Measurements from ENCODE around the gene MCF2L2. TPM values are rescaled to one million over a fixed set of nuclear protein-coding genes. Genes with fewer than 3 reads are reported as not detected.

The MCF2L2 gene
- total RNA-seq, 4 donors from 2014 or later, result 0.61 to 2.9 (median 1.3) TPM

DNA sequence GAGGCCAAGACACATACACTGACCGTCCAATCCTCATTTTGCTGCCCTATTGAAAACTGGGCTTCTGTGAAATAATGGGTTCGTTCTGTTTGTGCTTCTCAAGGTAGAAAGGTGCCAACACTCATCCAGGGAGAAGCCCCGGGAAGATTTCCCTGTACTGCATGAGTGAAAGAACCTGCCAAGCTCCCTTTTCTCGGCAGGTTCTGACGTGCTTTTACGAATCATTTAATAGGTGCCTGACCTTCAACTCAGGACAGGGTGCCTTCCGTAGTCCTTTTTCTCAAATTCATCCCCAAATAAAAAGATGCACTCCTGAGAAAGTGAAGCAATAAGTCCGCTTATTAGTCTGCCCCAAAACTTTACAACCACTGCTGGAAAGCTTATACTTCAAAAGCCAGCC is 111.1 kb downstream of the MCF2L2 start:
- H3K4me1 ChIP-seq, result peaks cover 0 to 21% (median 2%) of the 10 kb centered on the region in 3 donors
- H3K9me3 ChIP-seq, result no peaks in the 10 kb centered on the region
- no peak for TF ChIP-seq POLR2A (IDR thresholded peaks at IDR 0.05)
- TF ChIP-seq, protein P1, sequence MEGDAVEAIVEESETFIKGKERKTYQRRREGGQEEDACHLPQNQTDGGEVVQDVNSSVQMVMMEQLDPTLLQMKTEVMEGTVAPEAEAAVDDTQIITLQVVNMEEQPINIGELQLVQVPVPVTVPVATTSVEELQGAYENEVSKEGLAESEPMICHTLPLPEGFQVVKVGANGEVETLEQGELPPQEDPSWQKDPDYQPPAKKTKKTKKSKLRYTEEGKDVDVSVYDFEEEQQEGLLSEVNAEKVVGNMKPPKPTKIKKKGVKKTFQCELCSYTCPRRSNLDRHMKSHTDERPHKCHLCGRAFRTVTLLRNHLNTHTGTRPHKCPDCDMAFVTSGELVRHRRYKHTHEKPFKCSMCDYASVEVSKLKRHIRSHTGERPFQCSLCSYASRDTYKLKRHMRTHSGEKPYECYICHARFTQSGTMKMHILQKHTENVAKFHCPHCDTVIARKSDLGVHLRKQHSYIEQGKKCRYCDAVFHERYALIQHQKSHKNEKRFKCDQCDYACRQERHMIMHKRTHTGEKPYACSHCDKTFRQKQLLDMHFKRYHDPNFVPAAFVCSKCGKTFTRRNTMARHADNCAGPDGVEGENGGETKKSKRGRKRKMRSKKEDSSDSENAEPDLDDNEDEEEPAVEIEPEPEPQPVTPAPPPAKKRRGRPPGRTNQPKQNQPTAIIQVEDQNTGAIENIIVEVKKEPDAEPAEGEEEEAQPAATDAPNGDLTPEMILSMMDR (IDR thresholded peaks at IDR 0.05), result no peak
- H3K27ac ChIP-seq, result peak overlapping the region; percentile 18 to 77 (median 58)
- H3K4me3 ChIP-seq, result no peak overlapping the region
- WGBS, 2 donors, result 50 to 61% methylated on average over 8 of the region's 8 CpGs
- intact Hi-C loops (cut with DNase I), result no loop called here
- no peaks in the 10 kb centered on the region for H3K36me3 ChIP-seq
- no peak for DNase-seq
- no peaks in the 10 kb centered on the region for H3K27me3 ChIP-seq

DNA sequence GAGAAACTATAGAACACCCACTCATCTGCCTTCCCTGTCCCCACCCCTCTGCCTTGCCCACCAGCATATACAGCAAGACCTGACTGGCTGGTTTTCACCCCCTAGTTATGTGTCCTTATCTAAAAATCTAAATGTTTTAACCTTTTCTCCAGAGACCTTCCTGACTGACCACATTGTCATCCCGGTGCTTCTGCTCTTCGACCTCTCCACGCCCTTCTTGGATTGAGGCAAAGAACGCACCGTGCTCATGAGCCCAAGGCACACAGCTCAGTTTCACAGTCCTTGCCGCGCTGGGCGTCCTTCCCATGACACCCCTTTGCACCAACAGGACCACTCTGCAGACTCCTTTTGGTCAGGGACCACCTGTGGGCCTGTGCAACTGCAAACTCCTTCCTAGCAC is 112.7 kb downstream of the MCF2L2 start:
- intact Hi-C loops (cut with DNase I), result no loop called here
- Histone ChIP-seq H3K4me3 (no peak overlapping the region), H3K27ac (peak overlapping the region in 1 of 4 donors; percentile 77), H3K4me1 (peaks cover 0 to 21% (median 2%) of the 10 kb centered on the region in 3 donors), H3K27me3 (no peaks in the 10 kb centered on the region), H3K9me3 (no peaks in the 10 kb centered on the region), H3K36me3 (no peaks in the 10 kb centered on the region)
- WGBS, 2 donors, result 94 to 95% methylated on average over 8 of the region's 8 CpGs
- DNase-seq, result no peak
- TF ChIP-seq, protein P1 (IDR thresholded peaks at IDR 0.05), result no peak
- no peak for TF ChIP-seq POLR2A (IDR thresholded peaks at IDR 0.05)

DNA sequence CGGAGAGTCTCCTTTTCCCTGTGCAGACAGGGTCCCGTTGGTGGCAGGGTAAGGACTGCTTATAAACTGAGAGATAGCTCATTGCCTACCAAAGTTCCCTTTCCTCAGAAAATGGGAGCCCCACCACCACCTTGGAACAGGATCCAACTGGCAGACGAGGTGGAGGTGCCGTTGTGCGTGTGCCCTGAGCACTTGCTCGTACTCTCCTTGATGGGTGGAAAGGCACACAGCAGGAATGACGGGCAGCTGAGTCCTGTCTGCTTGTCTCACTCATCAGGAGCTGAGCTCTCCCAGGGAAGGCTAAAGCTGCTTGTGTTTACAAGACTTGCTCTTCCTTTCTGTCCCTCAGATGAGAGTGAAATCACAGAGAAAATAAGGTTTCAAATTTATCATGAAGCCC is 114.7 kb downstream of the MCF2L2 start:
- Histone ChIP-seq H3K27ac (no peak overlapping the region), H3K36me3 (no peaks in the 10 kb centered on the region), H3K4me3 (no peak overlapping the region), H3K27me3 (no peaks in the 10 kb centered on the region), H3K4me1 (peaks cover 0 to 21% (median 2%) of the 10 kb centered on the region in 3 donors), H3K9me3 (no peaks in the 10 kb centered on the region)
- TF ChIP-seq POLR2A (IDR thresholded peaks at IDR 0.05), result no peak
- TF ChIP-seq, protein P1 (IDR thresholded peaks at IDR 0.05), result no peak
- intact Hi-C loops (cut with DNase I), result no loop called here
- DNase-seq, result no peak
- 83 to 100% methylated on average over 1 to 2 of the region's 7 CpGs for WGBS, 2 donors

DNA sequence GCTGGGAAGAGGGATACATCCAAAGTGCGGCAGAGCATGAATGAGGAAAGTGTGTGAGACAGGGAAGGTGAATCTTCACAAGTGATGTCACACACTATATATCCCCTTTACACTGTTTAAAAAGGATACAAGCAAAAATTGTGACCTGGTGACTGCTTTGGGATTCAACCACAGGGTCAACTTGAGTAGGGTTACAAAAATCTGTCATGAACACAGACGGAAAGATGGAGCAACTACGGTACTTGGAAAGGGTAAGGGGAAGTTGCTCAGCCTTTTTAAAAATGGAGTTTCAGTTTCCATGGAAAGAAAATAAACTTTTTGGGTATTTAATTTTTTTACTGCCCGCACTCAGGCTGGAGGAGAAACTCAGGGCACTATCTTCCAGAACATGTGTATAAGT is 115.1 kb downstream of the MCF2L2 start:
- intact Hi-C loops (cut with DNase I), result no loop called here
- DNase-seq, result no peak
- Histone ChIP-seq H3K4me1 (peaks cover 0 to 21% (median 2%) of the 10 kb centered on the region in 3 donors), H3K27me3 (no peaks in the 10 kb centered on the region), H3K27ac (no peak overlapping the region), H3K4me3 (no peak overlapping the region), H3K9me3 (no peaks in the 10 kb centered on the region), H3K36me3 (no peaks in the 10 kb centered on the region)
- TF ChIP-seq POLR2A (IDR thresholded peaks at IDR 0.05), result no peak
- 76 to 80% methylated on average over 4 of the region's 4 CpGs for WGBS, 2 donors

DNA sequence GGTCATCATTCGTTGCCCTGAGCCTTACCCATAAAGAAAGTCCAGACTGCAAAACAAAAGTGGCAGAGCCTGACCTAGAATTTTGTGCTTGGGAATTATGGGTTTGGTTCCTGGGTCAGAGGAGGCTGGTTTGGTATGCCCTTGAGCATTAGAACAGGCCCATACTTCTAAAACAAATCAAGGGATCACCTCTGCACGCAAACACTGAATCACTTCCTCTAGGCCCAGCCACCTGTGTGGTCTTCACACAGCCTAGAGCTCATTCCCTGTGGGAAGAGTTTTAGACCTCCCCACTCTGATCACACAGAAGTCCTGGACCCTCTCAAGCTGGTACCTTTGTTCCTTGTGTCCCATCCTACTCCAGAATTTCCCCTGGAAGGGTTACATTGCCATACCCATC is 116.0 kb downstream of the MCF2L2 start:
- Histone ChIP-seq H3K9me3 (no peaks in the 10 kb centered on the region), H3K27me3 (no peaks in the 10 kb centered on the region), H3K4me1 (peaks cover 0 to 15% (median 2%) of the 10 kb centered on the region in 3 donors), H3K36me3 (no peaks in the 10 kb centered on the region), H3K27ac (no peak overlapping the region), H3K4me3 (no peak overlapping the region)
- WGBS, 2 donors, result 76 to 93% methylated on average over 2 of the region's 2 CpGs
- intact Hi-C loops (cut with DNase I), result no loop called here
- no peak for DNase-seq
- TF ChIP-seq POLR2A (IDR thresholded peaks at IDR 0.05), result no peak
- TF ChIP-seq, protein P1 (IDR thresholded peaks at IDR 0.05), result no peak

DNA sequence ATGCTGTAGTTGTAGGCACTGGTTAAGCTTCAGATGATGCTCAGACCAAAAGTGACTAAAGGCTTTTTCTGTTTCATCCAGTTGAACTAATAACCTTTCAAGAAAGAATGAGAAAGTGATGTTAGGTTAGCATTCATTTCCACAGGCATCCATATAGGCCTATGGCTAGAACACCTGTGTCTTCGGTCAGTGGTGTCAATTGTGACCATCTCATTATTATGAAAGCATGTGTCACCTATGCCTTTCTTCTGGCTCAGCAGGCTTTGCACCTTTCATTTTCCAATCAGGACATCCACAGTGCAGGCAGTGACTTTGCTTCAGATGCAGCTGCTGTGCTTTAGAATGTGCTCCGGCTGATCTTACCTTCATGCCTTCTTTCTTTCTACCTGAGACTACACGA is 117.5 kb downstream of the MCF2L2 start:
- Histone ChIP-seq H3K27ac (no peak overlapping the region), H3K36me3 (no peaks in the 10 kb centered on the region), H3K4me1 (peaks cover 0 to 18% (median 3%) of the 10 kb centered on the region in 3 donors), H3K4me3 (no peak overlapping the region), H3K27me3 (no peaks in the 10 kb centered on the region), H3K9me3 (no peaks in the 10 kb centered on the region)
- no peak for DNase-seq
- 89 to 91% methylated on average over 2 to 3 of the region's 3 CpGs for WGBS, 2 donors
- intact Hi-C loops (cut with DNase I), result no loop called here
- TF ChIP-seq POLR2A (IDR thresholded peaks at IDR 0.05), result no peak
- TF ChIP-seq, protein P1 (IDR thresholded peaks at IDR 0.05), result no peak
